B cell (primary cell): ENCODE results near the gene BDH1.

Source experiments
- CTCF ChIP-seq: fragments of 200-600 bp; IDR thresholded peaks from one replicate; pipeline ENCODE4 v1.8.0; 2022; ENCODE audit warnings: antibody characterized with exemption, mild to moderate bottlenecking
- EZH2 ChIP-seq: IDR thresholded peaks from 2 replicates; pipeline ENCODE4 v1.6.1; 2012; ENCODE audit warnings: borderline replicate concordance, low read depth, mild to moderate bottlenecking, moderate library complexity, low read length; ENCODE audit not compliant: insufficient read depth, poor library complexity, severe bottlenecking

- TF ChIP-seq CTCF (no peak), EZH2 (no peak)
Measured at GRCh38 chr3:197518881-197519421, 36.8 kb downstream of the BDH1 start.
